HepG2 (cell line): ENCODE data around the gene GPS1. TPM values are rescaled to one million over a fixed set of nuclear protein-coding genes. Genes with fewer than 3 reads are reported as not detected.

Experiments
- AFF4 ChIP-seq: sonication (generic); formaldehyde crosslinking; IDR thresholded peaks from 2 replicates; pipeline ENCODE4 v1.4.0; 2020; ENCODE audit warnings: missing genetic modification reagents
- BCL3 ChIP-seq: sonication (generic); formaldehyde crosslinking; IDR thresholded peaks from 2 replicates; pipeline ENCODE4 v1.5.1; 2020; ENCODE audit warnings: mild to moderate bottlenecking, missing genetic modification reagents, moderate library complexity
- ETS1 ChIP-seq: sonication (generic); formaldehyde crosslinking; IDR thresholded peaks from 2 replicates; pipeline ENCODE4 v1.4.0; 2020; ENCODE audit warnings: missing genetic modification reagents
- HNRNPH1 ChIP-seq: fragments of 200-400 bp; formaldehyde crosslinking; optimal IDR thresholded peaks from 2 replicates; pipeline ENCODE3; 2017; ENCODE audit warnings: mild to moderate bottlenecking, low read depth, low read length
- IRX3 ChIP-seq: sonication (generic); formaldehyde crosslinking; IDR thresholded peaks from 2 replicates; pipeline ENCODE4 v1.8.1; 2023; ENCODE audit warnings: mild to moderate bottlenecking, low read depth, missing genetic modification reagents, borderline replicate concordance
- MLLT10 ChIP-seq: sonication (generic); formaldehyde crosslinking; IDR thresholded peaks from 2 replicates; pipeline ENCODE4 v1.4.0; 2020; ENCODE audit warnings: missing genetic modification reagents
- NFE2L1 ChIP-seq: sonication (generic); formaldehyde crosslinking; IDR thresholded peaks from 2 replicates; pipeline ENCODE4 v1.4.0; 2020; ENCODE audit warnings: missing genetic modification reagents, mild to moderate bottlenecking, borderline replicate concordance
- NFRKB ChIP-seq: fragments of 450-650 bp; IDR thresholded peaks from 2 replicates; pipeline ENCODE4 v1.6.1; 2017
- NPAS2 ChIP-seq: sonication (generic); formaldehyde crosslinking; IDR thresholded peaks from 2 replicates; pipeline ENCODE4 v1.8.0; 2022; ENCODE audit warnings: mild to moderate bottlenecking, missing genetic modification reagents, borderline replicate concordance
- NR3C1 ChIP-seq: sonication (generic); formaldehyde crosslinking; IDR thresholded peaks from 2 replicates; pipeline ENCODE4 v1.4.0; 2020; ENCODE audit warnings: missing genetic modification reagents
- ONECUT2 ChIP-seq: sonication (generic); formaldehyde crosslinking; IDR thresholded peaks from 2 replicates; pipeline ENCODE4 v1.4.0; 2020; ENCODE audit warnings: missing genetic modification reagents
- PITX1 ChIP-seq: sonication (generic); formaldehyde crosslinking; IDR thresholded peaks from 2 replicates; pipeline ENCODE4 v1.5.1; 2020; ENCODE audit warnings: mild to moderate bottlenecking, missing genetic modification reagents
- RARA ChIP-seq: IDR thresholded peaks from 2 replicates; pipeline ENCODE4 v1.6.1; 2016; ENCODE audit warnings: missing genetic modification reagents, missing compliant biosample characterization
- RFX1 ChIP-seq: fragments of 450-650 bp; IDR thresholded peaks from 2 replicates; pipeline ENCODE4 v1.6.1; 2017
- TFDP2 ChIP-seq: sonication (generic); formaldehyde crosslinking; IDR thresholded peaks from 2 replicates; pipeline ENCODE4 v1.4.0; 2020; ENCODE audit warnings: missing genetic modification reagents
- ZFP36L1 ChIP-seq: sonication (generic); formaldehyde crosslinking; IDR thresholded peaks from 2 replicates; pipeline ENCODE4 v1.8.0; 2022; ENCODE audit warnings: mild to moderate bottlenecking, missing genetic modification reagents, moderate library complexity
- ZMYM4 ChIP-seq: sonication (generic); formaldehyde crosslinking; IDR thresholded peaks from 2 replicates; pipeline ENCODE4 v1.8.1; 2023; ENCODE audit warnings: mild to moderate bottlenecking, missing genetic modification reagents
- ZNF230 ChIP-seq: sonication (generic); formaldehyde crosslinking; IDR thresholded peaks from 2 replicates; pipeline ENCODE4 v1.4.0; 2020; ENCODE audit warnings: mild to moderate bottlenecking, missing genetic modification reagents
- ZNF256 ChIP-seq: sonication (generic); formaldehyde crosslinking; conservative IDR thresholded peaks from 2 replicates; pipeline ENCODE4 v1.4.0; 2020; ENCODE audit warnings: missing genetic modification reagents
- ZNF639 ChIP-seq: conservative IDR thresholded peaks from 2 replicates; pipeline ENCODE4 v1.6.1; 2018; ENCODE audit warnings: missing genetic modification reagents
- polyA plus RNA-seq, 8 experiments: library from polyadenylated mRNA; depleted of rRNA in 3 of 8; stranded (reverse) in 7 of 8; unstranded in 1 of 8; fragments of >200 nt; fragmentation: Illumina TruSeq in 4 of 8; extraction: Trizol in 4 of 8; gene quantifications; 2 replicates each; pipeline versions ENCODE4 v1.2.1 to v1.2.3, GENCODE V29; 2011 to 2016; ENCODE audit warnings: low read depth in 4 of 8, missing spikeins in 1 of 8, mixed read lengths in 1 of 8; ENCODE audit not compliant: insufficient read depth in 1 of 8
- total RNA-seq, 5 experiments: library from RNA; depleted of rRNA; stranded (reverse); fragments of >200 nt; fragmentation: Illumina TruSeq; extraction: Trizol; gene quantifications; 2 replicates each; pipeline ENCODE4 v1.2.3, GENCODE V29; 2016; ENCODE audit warnings: low read depth in 1 of 5

The GPS1 gene
- total and polyA plus RNA-seq, 2 of the 13 experiments (the other 11 are each of a cell fraction or from before 2014, with no cell fraction given) = 124 to 128 TPM

GRCh38 chr17:82095777-82096708, 44.3 kb downstream of the GPS1 start (continued):
- TF ChIP-seq ZFP36L1 = peak; percentile 33; the same call in 1 of the 2 replicates
- no peak for TF ChIP-seq RFX1
- peak; percentile 98; the same call in 1 of the 2 replicates for TF ChIP-seq MLLT10
- no peak for TF ChIP-seq NFRKB
- no peak for TF ChIP-seq PITX1
- TF ChIP-seq BCL3 (CRISPR knock-in tag) = no peak
- 0 out of 2 replicates have a peak, but pooled peaks have one; percentile 19 for TF ChIP-seq ONECUT2 (CRISPR knock-in tag)
- no peak for TF ChIP-seq TFDP2 (CRISPR knock-in tag)
- TF ChIP-seq RARA = no peak
- TF ChIP-seq ZMYM4 (CRISPR knock-in tag) = peak; percentile 45; the same call in 1 of the 2 replicates
- no peak for TF ChIP-seq NPAS2 (CRISPR knock-in tag)
- TF ChIP-seq ZNF639 = no peak
- TF ChIP-seq ZNF256 = no peak
- TF ChIP-seq HNRNPH1 = no peak
- no peak for TF ChIP-seq ETS1
- TF ChIP-seq IRX3 (CRISPR knock-in tag) = peak; percentile 39
- TF ChIP-seq ZNF230 (CRISPR knock-in tag) = 0 out of 2 replicates have a peak, but pooled peaks have one; percentile 9
- TF ChIP-seq NR3C1 (CRISPR knock-in tag) = no peak
- TF ChIP-seq AFF4 = no peak
- TF ChIP-seq NFE2L1 (CRISPR knock-in tag) = no peak
